Iris pigment epithelial cell (primary cell): ENCODE measurements around the gene KRTAP10-7.
"Not testable (repeated sequence)": the region's sequence is repeated elsewhere in the genome, so short reads cannot be mapped to it uniquely, and the experiment has no call there.

Experiments used
- DNase-seq: peaks from one replicate; pipeline ENCODE4 v3.0.0-alpha.2; 2011; ENCODE audit warnings: low read depth

Gene KRTAP10-7

DNA sequence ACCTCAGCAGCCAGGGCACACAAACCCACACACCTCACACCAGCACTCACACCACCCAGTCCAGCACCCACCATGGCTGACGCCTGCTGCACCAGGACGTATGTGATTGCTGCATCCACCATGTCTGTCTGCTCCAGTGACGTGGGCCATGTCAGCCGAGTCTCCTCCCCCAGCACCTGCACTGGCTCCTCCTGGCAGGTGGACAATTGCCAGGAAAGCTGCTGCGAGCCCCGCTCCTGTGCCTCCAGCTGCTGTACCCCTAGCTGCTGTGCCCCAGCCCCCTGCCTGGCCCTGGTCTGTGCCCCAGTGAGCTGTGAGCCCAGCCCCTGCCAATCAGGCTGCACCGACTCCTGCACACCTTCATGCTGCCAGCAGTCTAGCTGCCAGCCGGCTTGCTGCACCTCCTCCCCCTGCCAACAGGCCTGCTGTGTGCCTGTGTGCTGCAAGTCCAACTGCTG, 11.7 kb downstream of the KRTAP10-7 start, which contains the start of gene KRTAP10-8:
Gene KRTAP10-8 (plus strand): TSS at position 51 of the 458 bp plus-strand sequence. CDS start 22 bp downstream, at position 73.
- DNase-seq = no peak

DNA sequence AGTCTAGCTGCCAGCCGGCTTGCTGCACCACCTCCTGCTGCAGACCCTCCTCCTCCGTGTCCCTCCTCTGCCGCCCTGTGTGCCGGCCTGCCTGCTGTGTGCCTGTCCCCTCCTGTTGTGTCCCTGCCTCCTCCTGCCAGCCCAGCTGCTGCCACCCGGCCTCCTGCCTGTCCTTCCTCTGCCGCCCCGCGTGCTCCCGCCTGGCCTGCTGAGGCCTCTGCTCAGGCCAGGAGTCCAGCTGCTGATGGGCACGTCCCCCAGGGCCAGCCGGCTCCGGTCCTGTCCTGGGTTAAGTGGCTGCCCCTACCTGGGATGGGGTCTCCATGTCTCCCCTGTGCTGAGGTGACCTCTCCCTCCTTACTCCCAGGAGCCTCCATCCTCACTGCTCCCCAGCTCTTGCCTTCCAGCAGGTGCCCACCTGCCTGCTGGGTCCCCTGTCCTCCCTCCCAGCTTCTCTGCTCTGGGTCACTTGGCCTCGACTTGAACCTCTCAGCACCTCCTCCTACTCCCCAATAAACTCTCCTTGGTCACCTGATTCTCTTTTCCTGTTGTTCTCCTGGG, 12.4 kb downstream of the KRTAP10-7 start:
- DNase-seq = no peak

DNA sequence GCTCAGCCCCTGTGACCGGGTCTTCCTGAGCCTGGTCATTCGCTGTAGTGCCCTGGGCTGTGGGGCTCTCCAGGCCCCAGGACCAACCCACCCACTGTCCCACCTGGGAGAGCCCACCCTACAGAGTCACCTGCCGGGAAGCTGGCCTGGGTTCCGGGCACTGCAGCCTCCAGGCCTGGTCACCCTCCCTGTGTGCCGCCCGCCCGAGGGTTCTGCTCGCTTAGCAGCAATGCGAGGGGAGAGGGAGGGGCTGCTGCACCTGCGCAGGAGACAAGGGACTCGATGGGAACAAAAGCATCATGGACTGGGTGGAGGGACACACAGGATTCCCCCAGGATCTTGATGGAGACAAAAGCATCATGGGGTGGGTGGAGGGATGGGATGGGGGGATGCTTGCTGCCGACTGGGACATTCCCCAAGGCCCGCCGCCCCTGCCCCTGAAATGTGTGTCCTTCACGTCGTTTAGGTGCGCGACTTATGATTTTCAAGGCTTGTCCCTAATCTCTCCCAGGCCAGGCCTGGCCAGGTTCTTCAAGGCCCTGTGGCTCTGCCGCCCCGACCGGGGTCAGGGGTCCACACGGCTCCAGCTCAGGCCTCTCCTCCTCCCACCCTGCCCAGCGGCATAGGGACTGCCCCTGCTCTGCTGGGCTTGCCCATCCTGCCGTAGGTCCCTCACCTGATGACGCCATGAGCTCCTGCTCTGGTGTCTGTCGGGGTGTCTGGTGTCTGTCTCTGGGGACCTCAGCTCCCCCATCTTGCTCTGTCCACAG, 13.2 kb downstream of the KRTAP10-7 start:
- no peak for DNase-seq

DNA sequence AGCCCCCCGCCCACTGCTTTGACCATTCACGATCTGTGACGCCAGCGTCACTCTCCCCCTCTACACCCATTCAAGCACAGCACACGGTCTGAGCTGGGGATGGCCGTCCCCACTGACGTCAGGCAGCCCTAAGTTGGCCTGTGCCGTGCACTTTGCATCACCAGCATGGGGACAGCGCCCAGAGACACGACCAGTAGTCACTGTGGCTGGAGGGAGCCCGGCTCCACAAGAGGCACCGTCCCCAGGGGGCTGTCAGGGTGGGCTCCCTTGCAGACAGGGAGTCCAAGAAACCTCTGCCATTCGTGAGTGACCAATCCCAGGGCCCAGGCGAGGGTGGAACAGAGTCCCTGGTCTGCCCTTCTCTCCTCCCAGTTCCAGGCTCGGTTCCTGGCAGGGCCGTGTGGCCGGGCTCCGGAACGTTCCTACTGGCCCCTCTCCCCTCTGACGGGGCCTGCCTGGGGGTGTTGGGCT, 13.8 kb downstream of the KRTAP10-7 start:
- DNase-seq = no peak

GRCh38 chr21:44614961-44615391, 14.6 kb downstream of the KRTAP10-7 start:
- no peak for DNase-seq

DNA sequence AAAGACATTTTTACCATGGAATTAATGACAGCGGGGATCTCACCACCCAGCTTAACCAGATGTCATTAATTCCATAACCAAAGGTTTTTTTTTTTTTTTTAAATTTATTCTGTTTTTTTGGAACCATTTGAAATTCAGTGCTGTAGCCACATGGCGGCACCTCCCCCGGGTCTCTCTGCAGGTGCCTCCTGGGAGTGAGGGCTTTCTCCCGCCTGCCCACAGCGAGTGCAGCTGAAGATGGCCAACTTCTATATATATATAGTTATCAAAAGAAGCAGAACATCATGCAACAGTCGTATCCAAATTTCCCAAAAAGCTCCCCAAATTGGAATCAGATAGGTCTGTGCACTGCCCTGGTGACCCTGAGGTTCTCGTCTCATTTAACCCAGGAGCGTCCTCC, 15.1 kb downstream of the KRTAP10-7 start:
- DNase-seq = no peak

GRCh38 chr21:44615911-44616590, 15.7 kb downstream of the KRTAP10-7 start:
- DNase-seq = no peak

- no peak for DNase-seq
Observed at GRCh38 chr21:44616591-44616926, 16.2 kb downstream of the KRTAP10-7 start.

GRCh38 chr21:44617071-44617501, 16.7 kb downstream of the KRTAP10-7 start:
- DNase-seq = no peak

GRCh38 chr21:44618504-44618903, 18.1 kb downstream of the KRTAP10-7 start:
- DNase-seq = peak; percentile 14

- no peak for DNase-seq
Observed at GRCh38 chr21:44618909-44619308, 18.5 kb downstream of the KRTAP10-7 start.

GRCh38 chr21:44619886-44620285, 19.5 kb downstream of the KRTAP10-7 start:
- no peak for DNase-seq

GRCh38 chr21:44623575-44623974, 23.2 kb downstream of the KRTAP10-7 start:
- no peak for DNase-seq

DNA sequence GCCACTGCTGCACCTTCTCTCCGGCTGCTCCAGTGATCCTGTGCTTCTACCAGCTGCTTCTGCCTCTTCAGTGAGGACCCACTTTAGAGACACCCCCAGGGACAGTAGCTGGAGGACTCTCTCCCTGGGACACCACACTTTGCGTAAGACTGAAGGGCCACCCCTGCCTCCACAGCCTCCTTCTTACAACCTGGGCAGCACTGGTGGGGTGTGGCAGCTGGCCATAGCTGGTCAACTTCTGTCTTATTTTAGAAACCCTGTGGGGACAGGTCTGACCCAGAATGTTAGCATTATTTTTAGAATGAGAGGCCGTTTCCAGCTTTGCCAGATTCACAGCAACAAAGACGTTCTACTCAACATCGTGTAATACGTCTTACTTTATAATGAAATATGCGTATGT, 25.4 kb downstream of the KRTAP10-7 start:
- DNase-seq = no peak

DNA sequence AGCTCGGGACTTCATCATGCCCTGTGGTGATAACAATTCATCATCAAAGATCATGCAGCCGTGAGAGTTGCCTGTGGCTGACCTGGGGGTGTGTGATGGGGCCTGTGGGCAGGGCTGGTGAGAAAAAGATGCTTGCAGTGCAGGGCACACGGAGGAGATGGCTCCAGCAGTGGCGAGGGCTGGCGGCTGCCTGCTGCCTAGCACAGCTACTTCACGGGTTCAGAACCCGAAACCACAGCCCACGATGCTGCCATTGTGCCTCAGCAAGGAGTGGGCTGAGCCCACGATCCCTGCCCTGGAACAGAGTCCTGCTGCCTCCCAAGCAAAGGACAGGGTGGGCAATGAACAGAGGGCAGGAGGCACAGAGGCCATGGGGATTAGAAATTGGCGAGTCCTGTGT, 25.9 kb downstream of the KRTAP10-7 start:
- DNase-seq = no peak

GRCh38 chr21:44626673-44627143, 26.3 kb downstream of the KRTAP10-7 start, which contains the start of gene KRTAP10-9:
Gene KRTAP10-9, plus strand, starts transcription at chr21:44627093. Its CDS starts 79 bp downstream, at chr21:44627172.
- DNase-seq = no peak

DNA sequence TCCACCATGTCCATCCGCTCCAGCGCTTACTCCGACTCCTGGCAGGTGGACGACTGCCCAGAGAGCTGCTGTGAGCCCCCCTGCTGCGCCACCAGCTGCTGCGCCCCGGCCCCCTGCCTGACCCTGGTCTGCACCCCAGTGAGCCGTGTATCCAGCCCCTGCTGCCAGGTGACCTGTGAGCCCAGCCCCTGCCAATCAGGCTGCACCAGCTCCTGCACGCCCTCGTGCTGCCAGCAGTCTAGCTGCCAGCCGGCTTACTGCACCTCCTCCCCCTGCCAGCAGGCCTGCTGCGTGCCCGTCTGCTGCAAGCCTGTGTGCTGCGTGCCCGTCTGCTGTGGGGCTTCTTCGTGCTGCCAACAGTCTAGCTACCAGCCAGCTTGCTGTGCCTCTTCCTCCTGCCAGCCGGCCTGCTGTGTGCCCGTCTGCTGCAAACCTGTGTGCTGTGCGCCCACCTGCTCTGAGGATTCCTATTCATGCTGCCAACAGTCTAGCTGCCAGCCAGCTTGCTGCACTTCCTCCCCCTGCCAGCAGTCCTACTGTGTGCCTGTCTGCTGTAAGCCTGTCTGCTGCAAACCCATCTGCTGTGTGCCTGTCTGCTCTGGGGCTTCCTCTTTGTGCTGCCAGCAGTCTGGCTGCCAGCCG, 26.9 kb downstream of the KRTAP10-7 start:
- not testable (repeated sequence) for DNase-seq

DNA sequence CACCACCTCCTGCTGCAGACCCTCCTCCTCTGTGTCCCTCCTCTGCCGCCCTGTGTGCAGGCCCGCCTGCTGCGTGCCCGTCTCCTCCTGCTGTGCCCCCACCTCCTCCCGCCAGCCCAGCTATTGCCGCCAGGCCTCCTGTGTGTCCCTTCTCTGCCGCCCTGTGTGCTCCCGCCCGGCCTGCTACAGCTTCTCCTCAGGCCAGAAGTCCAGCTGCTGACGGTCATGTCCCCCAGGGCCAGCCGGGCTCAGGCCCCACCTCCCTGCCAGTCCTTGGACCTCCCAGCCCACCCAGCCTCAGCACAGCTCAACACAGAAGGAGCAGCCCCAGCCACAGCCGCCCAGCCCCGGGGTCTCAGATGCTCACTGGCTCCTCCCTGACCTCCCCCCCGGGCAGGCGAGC, 27.4 kb downstream of the KRTAP10-7 start:
- not testable (repeated sequence) for DNase-seq

- no peak for DNase-seq
Observed at GRCh38 chr21:44628707-44629391, 28.5 kb downstream of the KRTAP10-7 start.

DNA sequence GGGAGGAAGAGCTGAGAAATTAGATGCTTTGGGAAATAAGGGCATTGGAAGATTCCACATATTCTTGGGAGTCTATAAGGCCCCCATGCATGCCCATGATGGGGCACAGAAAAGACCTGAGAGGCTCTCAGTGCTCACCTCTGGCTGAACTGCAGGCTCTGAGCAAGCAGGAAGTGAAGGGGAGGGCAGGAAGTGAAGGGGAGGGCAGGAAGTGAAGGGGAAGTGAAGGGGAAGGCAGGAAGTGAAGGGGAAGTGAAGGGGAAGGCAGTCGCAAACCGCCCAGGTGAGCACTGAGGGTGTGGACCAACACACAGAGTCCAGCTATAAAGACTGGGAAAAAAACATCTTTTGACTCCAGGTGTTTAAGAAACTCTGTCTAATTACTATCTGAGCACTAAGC, 30.0 kb downstream of the KRTAP10-7 start:
- DNase-seq = no peak

- no peak for DNase-seq
Observed at GRCh38 chr21:44632067-44632466, 31.7 kb downstream of the KRTAP10-7 start.
